ENCODE data around the gene MLIP.

DNA sequence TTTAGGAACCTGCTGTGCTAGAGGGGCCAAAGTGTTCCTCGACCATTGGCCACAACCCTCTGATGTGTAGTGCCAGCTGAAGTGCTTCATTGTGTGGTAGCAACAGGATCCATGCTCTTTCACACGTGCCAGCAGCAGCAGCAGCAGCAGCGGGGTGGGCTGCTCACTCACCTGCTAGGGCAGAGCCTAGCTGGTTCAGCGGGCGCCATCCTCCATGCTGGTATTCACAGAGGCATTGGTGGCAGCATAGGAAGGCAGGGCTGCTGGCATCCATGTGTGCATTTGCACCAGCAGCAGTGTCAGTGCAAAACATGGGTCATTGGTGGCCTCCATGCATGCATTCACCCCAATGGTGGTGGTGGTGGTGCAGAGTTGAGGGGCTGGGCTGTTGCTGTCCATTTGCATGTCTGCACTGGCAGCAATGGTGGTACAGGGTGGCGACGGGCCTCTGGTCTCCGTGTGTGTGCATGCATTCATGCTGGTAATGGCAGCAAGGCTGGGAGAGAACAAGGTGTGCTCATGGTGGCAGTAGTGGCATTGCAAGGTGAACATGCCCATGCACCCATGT, 183.8 kb downstream of the MLIP start:
- TF ChIP-seq, protein P1, sequence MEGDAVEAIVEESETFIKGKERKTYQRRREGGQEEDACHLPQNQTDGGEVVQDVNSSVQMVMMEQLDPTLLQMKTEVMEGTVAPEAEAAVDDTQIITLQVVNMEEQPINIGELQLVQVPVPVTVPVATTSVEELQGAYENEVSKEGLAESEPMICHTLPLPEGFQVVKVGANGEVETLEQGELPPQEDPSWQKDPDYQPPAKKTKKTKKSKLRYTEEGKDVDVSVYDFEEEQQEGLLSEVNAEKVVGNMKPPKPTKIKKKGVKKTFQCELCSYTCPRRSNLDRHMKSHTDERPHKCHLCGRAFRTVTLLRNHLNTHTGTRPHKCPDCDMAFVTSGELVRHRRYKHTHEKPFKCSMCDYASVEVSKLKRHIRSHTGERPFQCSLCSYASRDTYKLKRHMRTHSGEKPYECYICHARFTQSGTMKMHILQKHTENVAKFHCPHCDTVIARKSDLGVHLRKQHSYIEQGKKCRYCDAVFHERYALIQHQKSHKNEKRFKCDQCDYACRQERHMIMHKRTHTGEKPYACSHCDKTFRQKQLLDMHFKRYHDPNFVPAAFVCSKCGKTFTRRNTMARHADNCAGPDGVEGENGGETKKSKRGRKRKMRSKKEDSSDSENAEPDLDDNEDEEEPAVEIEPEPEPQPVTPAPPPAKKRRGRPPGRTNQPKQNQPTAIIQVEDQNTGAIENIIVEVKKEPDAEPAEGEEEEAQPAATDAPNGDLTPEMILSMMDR (conservative IDR thresholded peaks at IDR 0.05) = no peak
- no peak for TF ChIP-seq ZFX (IDR thresholded peaks at IDR 0.05)
